NOMO-1 (cell line): Measurements from ENCODE around the gene PHACTR3.
A peak's percentile ranks its signal among the peaks of the same experiment; 100 is the strongest.

Experiments used
- DNase-seq, 2 experiments: peaks; one replicate each; lab custom pipeline; 2025; ENCODE audit not compliant: unreplicated experiment in 2 of 2; lab: John Stamatoyannopoulos, UW

Gene PHACTR3

GRCh38 chr20:59587570-59587969, 16.8 kb upstream of the PHACTR3 start:
- DNase-seq: no peak

GRCh38 chr20:59588236-59588855, 16.0 kb upstream of the PHACTR3 start:
- no peak for DNase-seq

- DNase-seq: no peak
Measured at GRCh38 chr20:59589086-59589684, 15.2 kb upstream of the PHACTR3 start.

GRCh38 chr20:59591061-59591460, 13.3 kb upstream of the PHACTR3 start:
- no peak for DNase-seq

DNA sequence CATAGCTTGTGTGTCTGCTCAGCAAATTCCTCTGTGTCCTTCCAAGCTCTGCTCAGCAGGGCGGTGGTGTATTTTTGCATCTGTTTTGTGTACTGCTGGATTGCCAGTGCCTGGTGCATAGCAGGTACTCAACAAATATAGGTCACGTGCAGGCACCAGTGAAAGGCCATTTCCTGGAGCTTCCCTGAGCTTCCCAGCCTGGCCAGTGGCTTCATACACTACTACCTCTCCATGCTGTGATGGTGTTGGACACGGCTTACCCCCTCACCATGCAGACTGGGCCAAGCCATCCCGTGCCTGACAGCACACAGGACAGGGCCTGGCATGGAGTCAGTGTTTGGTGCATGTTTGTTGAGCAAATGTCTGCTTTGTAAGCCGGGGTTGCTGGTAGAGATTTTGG, 7.7 kb upstream of the PHACTR3 start:
- no peak for DNase-seq

GRCh38 chr20:59597240-59597639, 7.1 kb upstream of the PHACTR3 start:
- peak in 1 of 2 experiments; percentile 3 for DNase-seq

DNA sequence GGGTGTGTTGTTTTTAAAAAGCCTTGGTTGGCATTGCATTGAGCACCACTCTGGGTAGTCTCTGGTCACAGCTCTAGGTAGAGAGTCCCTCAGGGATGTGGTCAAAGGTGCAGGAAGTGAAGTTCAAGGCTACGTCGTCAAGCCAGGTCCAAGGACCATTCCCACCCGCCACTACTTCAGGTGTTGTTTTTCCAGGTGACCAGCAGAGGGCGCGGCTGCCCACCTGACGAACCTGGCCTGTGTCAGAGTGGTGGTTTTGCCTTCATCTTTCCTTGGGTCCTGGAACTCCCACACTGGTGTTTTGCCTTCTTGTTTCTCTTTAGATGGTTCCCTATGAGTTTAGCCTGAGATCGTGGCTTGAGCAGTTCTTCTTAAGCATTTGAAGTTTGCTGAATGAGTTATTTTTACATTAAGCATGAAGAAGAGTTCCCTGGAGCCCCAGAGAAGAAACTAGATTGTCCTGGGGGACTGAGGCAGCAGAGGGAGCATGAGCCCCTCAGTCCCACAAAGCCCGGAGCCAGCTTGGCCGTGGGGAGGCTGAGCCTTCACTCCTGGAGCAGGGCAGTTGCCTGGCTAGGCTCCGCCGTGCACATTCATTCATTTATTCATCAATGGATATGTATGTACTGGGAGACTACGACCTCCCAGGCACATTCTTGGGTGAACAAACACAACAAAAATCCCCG, 5.6 kb upstream of the PHACTR3 start:
- DNase-seq: peak; percentile 3 to 57

- DNase-seq: no peak
Measured at GRCh38 chr20:59599941-59600340, 4.4 kb upstream of the PHACTR3 start.

GRCh38 chr20:59600472-59600871, 3.9 kb upstream of the PHACTR3 start:
- peak; percentile 46 to 54 for DNase-seq

- DNase-seq: no peak
Measured at GRCh38 chr20:59602546-59603080, 1.7 kb upstream of the PHACTR3 start.

DNA sequence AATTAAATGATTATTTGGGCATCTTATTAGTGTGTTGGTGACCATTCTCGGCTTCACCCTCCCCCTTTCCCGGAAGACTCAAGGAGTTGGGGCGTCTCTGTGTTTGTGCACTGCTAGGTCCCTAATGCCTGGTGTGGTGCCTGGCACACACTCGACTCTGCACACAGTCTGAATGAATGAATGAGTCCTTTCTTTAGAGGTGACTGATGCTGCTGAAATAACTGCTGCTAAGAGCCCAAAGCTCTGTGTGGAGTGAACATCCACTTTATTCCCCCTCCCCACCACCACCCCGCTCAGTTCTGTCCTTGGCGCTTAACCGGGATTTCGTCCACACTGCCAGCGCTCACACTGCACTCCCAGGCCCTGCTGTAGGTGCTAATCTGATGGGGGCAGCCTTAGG, 1.2 kb upstream of the PHACTR3 start:
- DNase-seq: no peak

DNA sequence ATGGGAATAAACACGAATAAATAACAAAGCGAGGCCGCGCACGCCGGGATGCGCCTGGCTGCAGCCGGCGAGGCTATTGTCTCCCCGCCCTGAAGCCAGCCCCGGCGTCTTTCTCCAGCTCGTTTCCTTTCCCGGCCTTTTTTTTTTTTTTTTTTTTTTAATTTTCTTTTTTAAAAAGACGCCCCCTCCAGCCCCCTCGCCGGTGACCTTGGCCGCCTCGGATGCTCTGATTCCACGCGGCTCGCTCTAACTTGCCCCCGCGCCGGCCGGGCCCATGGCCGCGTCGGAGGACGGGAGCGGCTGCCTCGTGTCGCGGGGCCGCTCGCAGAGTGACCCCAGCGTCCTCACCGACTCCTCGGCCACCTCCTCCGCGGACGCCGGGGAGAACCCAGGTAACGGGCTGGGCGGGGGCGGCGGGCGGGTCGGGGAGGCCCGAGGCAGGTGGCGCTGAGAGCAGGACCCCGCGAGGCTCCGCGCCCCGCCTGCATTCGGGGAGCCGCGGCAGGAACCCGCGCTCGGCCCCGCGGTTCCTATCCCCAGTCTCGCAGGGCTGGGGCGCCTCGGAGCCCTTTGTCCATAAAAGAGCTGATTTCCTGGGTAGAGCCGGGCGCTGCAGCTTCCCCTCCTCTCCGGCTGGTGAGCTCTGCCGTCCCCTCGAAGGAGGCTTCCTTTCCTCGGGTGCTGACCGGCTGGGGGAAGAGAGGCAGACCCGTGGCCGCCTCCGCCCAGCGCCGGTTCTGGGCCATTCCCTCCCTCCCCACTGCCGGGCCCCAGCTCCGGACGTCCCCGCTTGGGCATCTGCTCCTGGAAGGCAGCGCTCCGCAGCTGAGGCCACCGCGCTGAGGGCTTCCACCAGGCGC, 631 bp downstream of the PHACTR3 start:
- DNase-seq: no peak

- DNase-seq: no peak
Measured at GRCh38 chr20:59605601-59606364, 1.4 kb downstream of the PHACTR3 start.

DNA sequence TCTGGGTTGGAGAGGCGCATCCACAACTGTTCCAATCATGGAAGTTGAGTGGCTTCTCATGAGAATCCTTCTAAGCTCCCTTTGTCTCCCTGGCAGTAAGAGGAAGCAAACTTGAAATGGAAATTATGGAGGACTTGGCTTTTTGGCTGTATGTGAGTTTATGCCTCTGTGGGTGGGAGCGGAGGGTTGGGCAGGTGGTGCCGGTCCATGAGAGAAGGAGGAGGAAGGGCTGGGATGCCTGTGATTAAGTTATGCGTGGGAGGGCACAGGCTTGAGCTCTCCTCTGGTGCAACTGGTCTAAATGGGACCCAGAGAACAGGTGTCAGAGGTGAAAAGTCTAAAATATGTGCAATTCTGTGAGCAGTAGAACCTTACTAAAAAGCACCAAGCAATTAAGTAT, 2.2 kb downstream of the PHACTR3 start:
- no peak for DNase-seq

DNA sequence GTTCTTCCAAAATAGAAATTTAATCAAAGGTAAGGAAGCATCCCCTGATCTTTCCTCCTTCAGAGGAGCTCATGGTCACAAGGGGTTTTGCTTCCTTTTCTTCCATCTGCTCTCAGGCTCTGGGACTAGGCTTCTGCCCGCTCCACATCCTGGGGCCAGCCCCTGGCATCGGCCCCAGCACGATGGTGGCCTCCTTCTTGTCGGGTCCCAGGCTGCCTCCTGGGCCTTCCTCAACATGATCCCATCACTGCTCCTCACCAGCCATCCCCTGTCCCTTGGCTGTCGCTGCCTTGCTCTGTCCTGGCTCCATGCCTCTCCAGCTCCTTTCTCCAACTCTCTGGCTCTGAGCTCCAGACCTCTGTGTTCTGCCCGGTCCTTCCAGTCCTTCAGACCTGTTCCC, 4.1 kb downstream of the PHACTR3 start:
- DNase-seq: no peak

DNA sequence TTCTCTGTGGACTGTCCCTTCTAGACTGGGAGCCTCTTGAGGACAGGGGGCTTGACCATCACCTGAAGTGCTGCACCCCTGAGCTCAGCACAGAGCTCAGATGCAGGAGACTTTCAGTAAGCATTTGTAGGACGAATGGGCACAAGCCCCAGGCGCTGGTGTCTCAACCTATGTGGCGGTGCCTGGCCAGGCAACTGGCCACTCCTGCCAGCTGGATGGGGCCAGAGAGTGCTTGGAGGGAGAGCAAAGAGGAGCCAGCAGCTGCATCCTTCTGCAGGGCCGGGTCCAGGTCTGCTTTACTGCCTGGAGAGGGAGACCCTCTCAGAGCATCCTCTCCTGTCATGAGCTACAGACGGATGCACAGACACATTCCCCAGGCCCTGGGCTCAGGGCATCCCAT, 4.5 kb downstream of the PHACTR3 start:
- no peak for DNase-seq

DNA sequence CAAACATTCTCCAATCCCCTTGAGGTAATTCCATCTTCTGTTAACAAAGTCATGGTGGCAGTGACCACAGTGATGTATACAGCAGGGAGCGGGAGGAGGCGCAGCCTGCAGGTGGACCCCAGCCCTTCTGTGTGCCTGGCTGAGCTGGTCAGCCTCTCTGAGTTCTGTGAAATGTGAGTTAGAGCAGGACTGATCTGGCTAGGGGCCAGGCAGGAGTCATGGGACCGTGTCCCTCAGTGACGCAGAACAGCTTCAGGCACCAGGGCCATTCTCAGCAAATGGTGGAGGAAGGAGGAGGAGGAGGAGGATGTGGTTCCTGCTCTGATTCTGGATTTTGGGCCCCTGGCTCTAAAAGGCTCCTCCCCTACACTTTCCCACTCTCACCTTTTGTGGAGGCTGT, 6.9 kb downstream of the PHACTR3 start:
- DNase-seq: no peak

DNA sequence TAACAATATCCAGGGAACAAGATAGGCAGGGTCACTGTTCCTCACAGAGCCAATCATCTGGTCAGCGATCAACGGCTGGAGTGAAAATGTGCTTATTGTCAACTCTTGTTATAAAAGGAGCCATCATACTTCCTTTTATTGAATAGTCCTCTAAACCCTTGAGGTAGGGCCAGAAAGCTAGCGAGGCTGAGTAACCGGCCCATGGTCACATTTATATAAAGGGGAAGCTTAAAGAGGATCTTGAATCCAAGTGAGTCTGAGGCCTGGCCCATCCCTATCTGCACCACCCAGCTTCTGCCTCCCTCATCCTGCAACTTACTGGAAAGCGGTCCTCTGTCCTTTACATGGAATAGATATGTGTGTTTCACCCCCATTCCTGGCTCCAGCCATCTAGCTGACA, 9.5 kb downstream of the PHACTR3 start:
- peak; percentile 88 to 91 for DNase-seq

DNA sequence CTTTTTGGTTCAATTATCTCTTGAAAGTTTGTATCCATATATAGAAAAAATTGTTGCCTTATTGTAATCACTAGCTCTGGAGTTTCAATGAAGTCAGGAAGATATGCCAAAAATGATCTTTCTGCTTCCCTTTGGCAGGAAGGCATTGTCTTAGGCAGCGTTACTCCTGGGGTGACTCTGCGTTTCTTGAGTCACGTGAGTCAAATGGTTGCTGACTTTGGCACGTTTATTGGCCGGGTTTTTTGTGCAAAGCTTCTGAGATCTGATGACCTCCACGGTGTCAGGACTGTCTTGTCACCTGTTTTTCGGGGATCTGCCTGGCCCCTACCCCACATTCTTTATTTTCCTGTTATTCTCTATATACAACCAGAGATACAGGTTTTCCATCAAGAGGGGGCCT, 10.4 kb downstream of the PHACTR3 start:
- DNase-seq: no peak

GRCh38 chr20:59616306-59616705, 12.0 kb downstream of the PHACTR3 start:
- no peak for DNase-seq
